Kidney (tissue), 14 donors: ENCODE results near the gene SYN1. TPM values are rescaled to one million over a fixed set of nuclear protein-coding genes. Genes with fewer than 3 reads are reported as not detected.

Experiments used
- DNase-seq, 5 donors: peaks; one replicate each; pipeline ENCODE4 v3.0.0-alpha.2; 2013 to 2020
- FAIRE-seq: peaks from 2 replicates; lab custom pipeline; 2012; peaks lifted over from hg19 to GRCh38; lab: Jason Lieb, UNC
- H3K27ac ChIP-seq, 2 donors: one replicate each; pipeline ENCODE4 v1.7.0; 2013; ENCODE audit warnings: low read depth in 2 of 2, low read length in 2 of 2, inconsistent platforms in 1 of 2
- H3K27me3 ChIP-seq: one replicate; pipeline ENCODE4 v1.7.1; 2013; ENCODE audit warnings: low read length, inconsistent platforms; ENCODE audit not compliant: control insufficient read depth, insufficient read depth
- H3K36me3 ChIP-seq, 3 donors: one replicate each; pipeline versions ENCODE4 v1.7.0 to v1.7.1; 2013; ENCODE audit warnings: low read length in 3 of 3, control low read depth in 1 of 3, inconsistent platforms in 1 of 3; ENCODE audit not compliant: insufficient read depth in 3 of 3, control insufficient read depth in 2 of 3
- H3K4me1 ChIP-seq, 3 donors: one replicate each; pipeline versions ENCODE4 v1.7.0 to v1.7.1; 2013; ENCODE audit warnings: low read length in 3 of 3, inconsistent platforms in 1 of 3, low read depth in 1 of 3; ENCODE audit not compliant: control insufficient read depth in 2 of 3, insufficient read depth in 2 of 3
- H3K4me3 ChIP-seq, 3 donors: one replicate each; pipeline versions ENCODE4 v1.7.0 to v1.8.1; 2013; ENCODE audit warnings: low read length in 3 of 3, control low read depth in 1 of 3, inconsistent platforms in 1 of 3
- H3K9ac ChIP-seq, 3 donors: one replicate each; pipeline versions ENCODE4 v1.7.0 to v1.7.1; 2013; ENCODE audit warnings: low read length in 3 of 3, control low read depth in 1 of 3, inconsistent platforms in 1 of 3
- H3K9me3 ChIP-seq, 3 donors: one replicate each; pipeline versions ENCODE4 v1.7.0 to v1.7.1; 2013; ENCODE audit warnings: low read length in 3 of 3, control low read depth in 1 of 3, inconsistent platforms in 1 of 3; ENCODE audit not compliant: control insufficient read depth in 2 of 3, insufficient read depth in 1 of 3
- CTCF ChIP-seq: IDR thresholded peaks from 3 replicates; pipeline ENCODE4 v1.5.1; 2012; ENCODE audit warnings: mild to moderate bottlenecking, moderate library complexity, borderline replicate concordance; ENCODE audit not compliant: insufficient read depth; ENCODE audit errors: extremely low read depth
- intact Hi-C: fragments of 100-400 bp; cut with DNase I; formaldehyde crosslinking; loops from one replicate; pipeline ENCODE4 v1.11.1; 2022
- polyA plus RNA-seq: library from polyadenylated mRNA; stranded (reverse); fragments of 350-450 nt; fragmentation: Illumina TruSeq; extraction: RNeasy Lipid Tissue Mini Kit (QIAGEN cat#74804); gene quantifications from one replicate; pipeline ENCODE4 v1.2.3, GENCODE V29; 2014; ENCODE audit warnings: low read depth, low replicate concordance; ENCODE audit not compliant: insufficient read depth
- total RNA-seq: library from RNA; stranded (reverse); fragmentation: NEBNext Ultra II Directional; extraction: Animal tissue kit (Norgen Biotek cat#: 25700); gene quantifications from one replicate; pipeline ENCODE4 v1.2.1, GENCODE V29; 2021
- donor health status: control.
- donor health status: control.
- donor health status: control.
- donor health status: control.
- donor health status: control.
- donor health status: DM: yes; HTN: yes; CAD: no.
- donor health status: Normal renal cell carcinoma (clear cell type).

Gene SYN1
- total and polyA plus RNA-seq, 2 donors from 2014 or later: 0.85 to 0.88 TPM

- no peak overlapping the region for H3K9ac ChIP-seq
- intact Hi-C loops: no loop called here
- H3K4me1 ChIP-seq: no peaks in the 10 kb centered on the region
- peaks cover 2 to 41% (median 15%) of the 10 kb centered on the region in 3 donors for H3K36me3 ChIP-seq
- no peak for TF ChIP-seq CTCF
- DNase-seq (no peak), FAIRE-seq (no peak)
- no peaks in the 10 kb centered on the region for H3K9me3 ChIP-seq
- H3K27me3 ChIP-seq: no peaks in the 10 kb centered on the region
- H3K4me3 ChIP-seq: no peak overlapping the region
- H3K27ac ChIP-seq: no peak overlapping the region
Measured at GRCh38 chrX:47566841-47567240, 52.8 kb downstream of the SYN1 start.

DNA sequence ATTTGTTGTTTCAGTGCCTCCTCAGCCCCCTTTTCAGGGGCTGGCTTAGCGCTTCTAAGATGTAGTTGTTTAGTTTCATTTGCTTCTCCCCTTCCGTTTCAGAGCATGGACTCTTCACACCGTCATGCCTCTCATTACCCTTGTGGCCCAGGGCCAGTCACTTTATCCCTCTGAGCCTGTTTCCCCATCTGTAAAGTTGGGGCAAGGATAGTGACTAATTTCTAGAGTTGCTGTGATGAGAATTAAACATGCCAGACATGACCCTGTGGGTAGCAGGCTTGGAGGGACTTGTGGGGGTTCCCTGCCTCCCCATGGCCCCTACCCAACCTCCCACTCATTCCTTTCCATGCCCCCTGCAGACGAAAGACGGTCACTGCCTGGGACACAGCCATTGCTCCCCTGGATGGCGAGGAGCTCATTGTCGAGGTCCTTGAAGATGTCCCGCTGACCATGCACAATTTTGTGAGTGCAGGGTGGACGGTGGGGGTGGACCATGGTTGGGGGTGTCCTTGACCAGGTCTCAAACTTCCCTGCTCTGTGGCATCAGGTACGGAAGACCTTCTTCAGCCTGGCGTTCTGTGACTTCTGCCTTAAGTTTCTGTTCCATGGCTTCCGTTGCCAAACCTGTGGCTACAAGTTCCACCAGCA lies 55.1 kb downstream of the SYN1 start:
- H3K27me3 ChIP-seq: no peaks in the 10 kb centered on the region
- H3K9ac ChIP-seq: no peak overlapping the region
- H3K4me1 ChIP-seq: no peaks in the 10 kb centered on the region
- H3K36me3 ChIP-seq: peaks cover 2 to 41% (median 13%) of the 10 kb centered on the region in 3 donors
- FAIRE-seq (no peak), DNase-seq (no peak)
- intact Hi-C loops: no loop called here
- H3K27ac ChIP-seq: no peak overlapping the region
- no peak for TF ChIP-seq CTCF
- no peaks in the 10 kb centered on the region for H3K9me3 ChIP-seq
- H3K4me3 ChIP-seq: no peak overlapping the region

DNA sequence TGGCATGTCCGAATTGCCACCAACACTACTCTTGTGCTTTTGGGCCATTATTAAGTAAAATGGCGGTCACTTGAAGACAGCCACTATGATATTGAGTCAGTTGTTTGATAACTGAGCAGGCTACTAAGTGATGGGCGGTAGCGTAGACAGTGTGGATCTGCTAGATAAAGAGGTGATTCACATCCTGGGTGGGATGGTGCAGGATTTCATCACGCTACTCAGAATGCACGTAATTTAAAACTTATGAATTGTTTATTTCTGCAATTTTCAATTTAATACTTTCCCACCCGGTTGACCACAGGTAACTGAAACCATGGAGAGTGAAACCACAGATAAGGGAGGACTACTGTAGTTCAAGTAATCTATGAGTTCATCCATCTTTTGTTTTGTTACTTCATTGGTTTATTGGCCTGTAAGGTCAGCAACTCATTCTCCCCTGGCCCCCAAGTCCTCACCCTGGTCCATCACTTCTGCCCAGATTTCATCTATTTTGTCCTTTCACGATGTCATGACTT lies 55.8 kb downstream of the SYN1 start:
- Histone ChIP-seq H3K9ac (no peak overlapping the region), H3K27ac (no peak overlapping the region), H3K4me1 (no peaks in the 10 kb centered on the region), H3K4me3 (no peak overlapping the region), H3K36me3 (peaks cover 2 to 35% (median 13%) of the 10 kb centered on the region in 3 donors), H3K27me3 (no peaks in the 10 kb centered on the region), H3K9me3 (no peaks in the 10 kb centered on the region)
- FAIRE-seq (no peak), DNase-seq (no peak)
- intact Hi-C loops: no loop called here
- no peak for TF ChIP-seq CTCF
